ENCODE measurements around the gene MND1. TPM values are rescaled to one million over a fixed set of nuclear protein-coding genes. Genes with fewer than 3 reads are reported as not detected.

The MND1 gene
- total and polyA plus RNA-seq, 2 of the 8 experiments (the other 6 are each of a cell fraction or from before 2014, with no cell fraction given) = 4.4 to 26.2 TPM

- Histone ChIP-seq H3K4me2 (ENCODE audit: insufficient read depth in 1 of 2, low read depth in 2 of 2, low read length in 2 of 2) (no peak overlapping the region), H3K4me1 (replicated peaks in 1 of 4; ENCODE audit: control insufficient read depth in 3 of 4, insufficient read depth in 4 of 4, low read length in 3 of 4) (peaks cover 0 to 3% (median 1%) of the 10 kb centered on the region in 4 experiments; a peak in 2 of 7 replicates), H3K4ac (replicated peaks; ENCODE audit: insufficient read length, low read depth, low read length) (no peak overlapping the region), H3K27me3 (replicated peaks in 1 of 4; ENCODE audit: control insufficient read depth in 3 of 4, extremely low read depth in 1 of 4, insufficient read depth in 3 of 4, low read length in 3 of 4) (no peaks in the 10 kb centered on the region), H4K8ac (ENCODE audit: extremely low read depth, insufficient read depth, low read length) (no peak overlapping the region), H4K5ac (ENCODE audit: insufficient read length, low read depth, low read length) (no peak overlapping the region), H3K23ac (ENCODE audit: insufficient read length) (no peak overlapping the region), H3K79me2 (ENCODE audit: control insufficient read depth in 1 of 2, insufficient read depth in 2 of 2, low read length in 2 of 2) (no peaks in the 10 kb centered on the region), H3K23me2 (ENCODE audit: low read depth, low read length) (no peaks in the 10 kb centered on the region), H2AFZ (ENCODE audit: low read length) (no peak overlapping the region), H2BK15ac (ENCODE audit: low read length) (no peak overlapping the region), H3K56ac (replicated peaks; ENCODE audit: insufficient read length, low read depth, low read length) (no peak overlapping the region), H2BK12ac (ENCODE audit: low read depth, low read length) (no peak overlapping the region), H2AK5ac (ENCODE audit: low read depth, low read length) (no peak overlapping the region), H3K18ac (ENCODE audit: extremely low read depth, low read length) (no peak overlapping the region), H3K14ac (ENCODE audit: insufficient read length) (no peak overlapping the region), H3K4me3 (ENCODE audit: extremely low read depth in 1 of 4, insufficient read depth in 2 of 4, low read depth in 3 of 4, low read length in 4 of 4) (no peak overlapping the region), H3K9ac (replicated peaks in 1 of 4; ENCODE audit: extremely low read depth in 1 of 4, low read depth in 3 of 4, low read length in 3 of 4) (no peak overlapping the region), H2BK5ac (ENCODE audit: low read depth, low read length) (no peak overlapping the region), H3K9me3 (ENCODE audit: insufficient read depth in 2 of 2, low read depth in 1 of 2, low read length in 1 of 2) (no peaks in the 10 kb centered on the region), H3K36me3 (ENCODE audit: control insufficient read depth in 2 of 4, insufficient read depth in 4 of 4, low read length in 3 of 4) (no peaks in the 10 kb centered on the region; a peak in 2 of 8 replicates), H3K27ac (ENCODE audit: low read depth, low read length) (no peak overlapping the region), H3K79me1 (ENCODE audit: low read depth, low read length) (no peaks in the 10 kb centered on the region), H2BK20ac (ENCODE audit: low read length) (no peak overlapping the region), H2BK120ac (replicated peaks; ENCODE audit: low read depth, low read length) (no peak overlapping the region), H4K20me1 (replicated peaks in 1 of 2; ENCODE audit: control insufficient read depth in 1 of 2, insufficient read depth in 2 of 2, low read length in 2 of 2) (no peaks in the 10 kb centered on the region), H4K91ac (replicated peaks; ENCODE audit: insufficient read length, low read length) (no peak overlapping the region)
- WGBS, 2 experiments (ENCODE audit: extremely low coverage in 1 of 2, insufficient coverage in 1 of 2, insufficient read length in 1 of 2, insufficient replicate concordance in 2 of 2, low coverage in 1 of 2, low lambda C conversion rate in 2 of 2, missing lambda C conversion rate in 1 of 2) = 82% methylated on average over 2 of the region's 2 CpGs; no CpG with 5 or more reads in 1 of the 2 experiments
- TF ChIP-seq ASH2L (IDR thresholded peaks at IDR 0.05; ENCODE audit: low read length) (no peak), KDM4A (IDR thresholded peaks at IDR 0.05; ENCODE audit: low read depth, low read length, severe bottlenecking) (no peak), CTBP2 (IDR thresholded peaks at IDR 0.05; ENCODE audit: borderline replicate concordance, insufficient read depth, insufficient read length, low read length) (no peak), EGR1 (IDR thresholded peaks at IDR 0.05; ENCODE audit: borderline replicate concordance, low read depth, low read length) (no peak)
- FAIRE-seq (no peak), DNase-seq (ENCODE audit: low read depth in 1 of 2, low spot score in 2 of 2) (no peak)
- POLR2A ChIA-PET (ENCODE audit: partially characterized antibody) = no interaction called here
- CTCF ChIA-PET (ENCODE audit: partially characterized antibody) = interaction anchor here (0.6 to 1.2 kb wide), 3 partner anchors 12 to 116 kb away, joined by 3 to 4 read pairs (median 3); no protein-coding TSS in a partner anchor
These were observed 75.9 kb downstream of the MND1 start for GRCh38 chr4:153420361-153420760.

Data from H1 (cell line).